Measurements from ENCODE around the gene WDR75. TPM values are rescaled to one million over a fixed set of nuclear protein-coding genes. Genes with fewer than 3 reads are reported as not detected.

Gene WDR75
- total RNA-seq, 1 experiment from 2014 or later = 18.5 TPM

DNA sequence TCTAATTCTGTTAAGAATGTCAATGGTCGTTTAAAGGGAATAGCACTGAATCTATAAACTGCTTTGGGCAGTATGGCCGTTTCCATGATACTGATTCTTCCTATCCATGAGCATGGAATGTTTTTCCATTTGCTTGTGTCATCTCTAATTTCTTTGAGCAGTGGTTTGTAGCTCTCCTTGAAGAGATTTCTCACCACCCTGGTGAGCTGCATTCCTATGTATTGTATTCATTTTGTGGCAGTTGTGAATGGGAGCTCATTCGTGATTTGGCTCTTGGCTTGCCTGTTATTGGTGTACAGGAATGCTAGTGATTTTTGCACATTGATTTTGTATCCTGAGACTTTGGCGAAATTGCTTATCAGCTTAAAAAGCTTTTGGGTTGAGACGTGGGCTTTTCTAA is 38.3 kb upstream of the WDR75 start:
- H3F3A ChIP-seq (ENCODE audit: insufficient read depth, low read depth) = no peaks in the 10 kb centered on the region
- no peak overlapping the region for H2AFZ ChIP-seq
- H3K9me3 ChIP-seq (ENCODE audit: insufficient read depth, low read depth) = no peaks in the 10 kb centered on the region
- H3K27ac ChIP-seq = no peak overlapping the region
- H3K4me3 ChIP-seq = no peak overlapping the region
- TF ChIP-seq, protein P1, sequence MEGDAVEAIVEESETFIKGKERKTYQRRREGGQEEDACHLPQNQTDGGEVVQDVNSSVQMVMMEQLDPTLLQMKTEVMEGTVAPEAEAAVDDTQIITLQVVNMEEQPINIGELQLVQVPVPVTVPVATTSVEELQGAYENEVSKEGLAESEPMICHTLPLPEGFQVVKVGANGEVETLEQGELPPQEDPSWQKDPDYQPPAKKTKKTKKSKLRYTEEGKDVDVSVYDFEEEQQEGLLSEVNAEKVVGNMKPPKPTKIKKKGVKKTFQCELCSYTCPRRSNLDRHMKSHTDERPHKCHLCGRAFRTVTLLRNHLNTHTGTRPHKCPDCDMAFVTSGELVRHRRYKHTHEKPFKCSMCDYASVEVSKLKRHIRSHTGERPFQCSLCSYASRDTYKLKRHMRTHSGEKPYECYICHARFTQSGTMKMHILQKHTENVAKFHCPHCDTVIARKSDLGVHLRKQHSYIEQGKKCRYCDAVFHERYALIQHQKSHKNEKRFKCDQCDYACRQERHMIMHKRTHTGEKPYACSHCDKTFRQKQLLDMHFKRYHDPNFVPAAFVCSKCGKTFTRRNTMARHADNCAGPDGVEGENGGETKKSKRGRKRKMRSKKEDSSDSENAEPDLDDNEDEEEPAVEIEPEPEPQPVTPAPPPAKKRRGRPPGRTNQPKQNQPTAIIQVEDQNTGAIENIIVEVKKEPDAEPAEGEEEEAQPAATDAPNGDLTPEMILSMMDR (conservative IDR thresholded peaks at IDR 0.05) = no peak
- TF ChIP-seq EZH2 (IDR thresholded peaks at IDR 0.05; ENCODE audit: low read depth) = no peak
- ChIA-PET CTCF (interaction anchor here (0.6 kb wide), 1 partner anchor 224 kb away, joined by 3 read pairs; no protein-coding TSS in a partner anchor), POLR2A (ENCODE audit: unreplicated experiment) (interaction anchor here (0.7 kb wide), 1 partner anchor 12 kb away, joined by 3 read pairs; no protein-coding TSS in a partner anchor)
- intact Hi-C loops (cut with micrococcal nuclease; ENCODE audit: unreplicated experiment) = no loop called here
- no TSS peak for BruUV-seq (replicated peaks)
- H3K27me3 ChIP-seq (ENCODE audit: insufficient read depth, low read depth) = no peaks in the 10 kb centered on the region
- no peaks in the 10 kb centered on the region for H3K9me2 ChIP-seq (ENCODE audit: insufficient read depth)
- H3K36me3 ChIP-seq (ENCODE audit: low read depth) = no peaks in the 10 kb centered on the region
- no peak for DNase-seq
- H4K20me1 ChIP-seq (ENCODE audit: insufficient read depth) = no peaks in the 10 kb centered on the region
- H3K4me2 ChIP-seq = no peak overlapping the region
- no peaks in the 10 kb centered on the region for H3K79me2 ChIP-seq (ENCODE audit: low read depth)
- H3K4me1 ChIP-seq (replicated peaks; ENCODE audit: insufficient read depth) = 0 out of 2 replicates have a peak, but pooled peaks cover 4% of the 10 kb centered on the region

- H2AFZ ChIP-seq = no peak overlapping the region
- H3K36me3 ChIP-seq (ENCODE audit: low read depth) = no peaks in the 10 kb centered on the region
- CTCF ChIA-PET = no interaction called here
- no peaks in the 10 kb centered on the region for H3K79me2 ChIP-seq (ENCODE audit: low read depth)
- H3K4me3 ChIP-seq = no peak overlapping the region
- POLR2A ChIA-PET (ENCODE audit: unreplicated experiment) = no interaction called here
- H3K9me3 ChIP-seq (ENCODE audit: insufficient read depth, low read depth) = no peaks in the 10 kb centered on the region
- no peak for DNase-seq
- intact Hi-C loops (cut with micrococcal nuclease; ENCODE audit: unreplicated experiment) = no loop called here
- H3K27me3 ChIP-seq (ENCODE audit: insufficient read depth, low read depth) = no peaks in the 10 kb centered on the region
- H3K4me2 ChIP-seq = no peak overlapping the region
- no peaks in the 10 kb centered on the region for H4K20me1 ChIP-seq (ENCODE audit: insufficient read depth)
- no peak for TF ChIP-seq EZH2 (IDR thresholded peaks at IDR 0.05; ENCODE audit: low read depth)
- TF ChIP-seq, protein P1 (conservative IDR thresholded peaks at IDR 0.05) = no peak
- no peak overlapping the region for H3K27ac ChIP-seq
- no peaks in the 10 kb centered on the region for H3K9me2 ChIP-seq (ENCODE audit: insufficient read depth)
- no peaks in the 10 kb centered on the region for H3F3A ChIP-seq (ENCODE audit: insufficient read depth, low read depth)
- BruUV-seq (replicated peaks) = no TSS peak
- H3K4me1 ChIP-seq (replicated peaks; ENCODE audit: insufficient read depth) = 0 out of 2 replicates have a peak, but pooled peaks cover 4% of the 10 kb centered on the region
These were observed 34.6 kb upstream of the WDR75 start for GRCh38 chr2:189406586-189407233.

- no peaks in the 10 kb centered on the region for H3K9me3 ChIP-seq (ENCODE audit: insufficient read depth, low read depth)
- no peak overlapping the region for H2AFZ ChIP-seq
- no peak overlapping the region for H3K27ac ChIP-seq
- no peaks in the 10 kb centered on the region for H4K20me1 ChIP-seq (ENCODE audit: insufficient read depth)
- TF ChIP-seq, protein P1 (conservative IDR thresholded peaks at IDR 0.05) = no peak
- TF ChIP-seq EZH2 (IDR thresholded peaks at IDR 0.05; ENCODE audit: low read depth) = no peak
- no peaks in the 10 kb centered on the region for H3K79me2 ChIP-seq (ENCODE audit: low read depth)
- no peak overlapping the region for H3K4me3 ChIP-seq
- H3K36me3 ChIP-seq (ENCODE audit: low read depth) = no peaks in the 10 kb centered on the region
- H3K27me3 ChIP-seq (ENCODE audit: insufficient read depth, low read depth) = no peaks in the 10 kb centered on the region
- BruUV-seq (replicated peaks) = no TSS peak
- DNase-seq = no peak
- ChIA-PET POLR2A (ENCODE audit: unreplicated experiment) (no interaction called here), CTCF (no interaction called here)
- H3K9me2 ChIP-seq (ENCODE audit: insufficient read depth) = no peaks in the 10 kb centered on the region
- H3F3A ChIP-seq (ENCODE audit: insufficient read depth, low read depth) = no peaks in the 10 kb centered on the region
- 0 out of 2 replicates have a peak, but pooled peaks cover 4% of the 10 kb centered on the region for H3K4me1 ChIP-seq (replicated peaks; ENCODE audit: insufficient read depth)
- H3K4me2 ChIP-seq = no peak overlapping the region
- intact Hi-C loops (cut with micrococcal nuclease; ENCODE audit: unreplicated experiment) = no loop called here
These were observed 33.7 kb upstream of the WDR75 start for GRCh38 chr2:189407281-189408209.
